Pulmonary artery endothelial cell (primary cell): Measurements from ENCODE around the gene C6orf136. TPM values are rescaled to one million over a fixed set of nuclear protein-coding genes. Genes with fewer than 3 reads are reported as not detected.
A peak's percentile ranks its signal among the peaks of the same experiment; 100 is the strongest.

Source experiments
- DNase-seq: peaks from one replicate; pipeline ENCODE4 v3.0.0-alpha.2; 2011; ENCODE audit warnings: low read depth, low spot score
- total RNA-seq: library from RNA; depleted of rRNA; stranded (reverse); fragments of >200 nt; gene quantifications from 2 replicates; pipeline ENCODE4 v1.2.3, GENCODE V29; 2014

C6orf136 gene, protein sequence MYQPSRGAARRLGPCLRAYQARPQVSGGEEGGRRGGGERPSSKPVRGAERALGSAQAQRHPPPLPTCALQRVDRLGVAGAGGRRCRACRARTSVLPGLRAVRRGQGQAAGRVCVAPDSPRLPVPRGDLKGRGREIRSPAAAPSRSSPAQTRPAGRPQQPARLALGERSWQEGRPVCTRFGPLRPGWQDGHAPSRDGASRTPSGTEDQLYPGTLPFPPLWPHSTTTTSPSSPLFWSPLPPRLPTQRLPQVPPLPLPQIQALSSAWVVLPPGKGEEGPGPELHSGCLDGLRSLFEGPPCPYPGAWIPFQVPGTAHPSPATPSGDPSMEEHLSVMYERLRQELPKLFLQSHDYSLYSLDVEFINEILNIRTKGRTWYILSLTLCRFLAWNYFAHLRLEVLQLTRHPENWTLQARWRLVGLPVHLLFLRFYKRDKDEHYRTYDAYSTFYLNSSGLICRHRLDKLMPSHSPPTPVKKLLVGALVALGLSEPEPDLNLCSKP
- total RNA-seq, result 1.8 and 2.3 TPM in 2 replicates

DNA sequence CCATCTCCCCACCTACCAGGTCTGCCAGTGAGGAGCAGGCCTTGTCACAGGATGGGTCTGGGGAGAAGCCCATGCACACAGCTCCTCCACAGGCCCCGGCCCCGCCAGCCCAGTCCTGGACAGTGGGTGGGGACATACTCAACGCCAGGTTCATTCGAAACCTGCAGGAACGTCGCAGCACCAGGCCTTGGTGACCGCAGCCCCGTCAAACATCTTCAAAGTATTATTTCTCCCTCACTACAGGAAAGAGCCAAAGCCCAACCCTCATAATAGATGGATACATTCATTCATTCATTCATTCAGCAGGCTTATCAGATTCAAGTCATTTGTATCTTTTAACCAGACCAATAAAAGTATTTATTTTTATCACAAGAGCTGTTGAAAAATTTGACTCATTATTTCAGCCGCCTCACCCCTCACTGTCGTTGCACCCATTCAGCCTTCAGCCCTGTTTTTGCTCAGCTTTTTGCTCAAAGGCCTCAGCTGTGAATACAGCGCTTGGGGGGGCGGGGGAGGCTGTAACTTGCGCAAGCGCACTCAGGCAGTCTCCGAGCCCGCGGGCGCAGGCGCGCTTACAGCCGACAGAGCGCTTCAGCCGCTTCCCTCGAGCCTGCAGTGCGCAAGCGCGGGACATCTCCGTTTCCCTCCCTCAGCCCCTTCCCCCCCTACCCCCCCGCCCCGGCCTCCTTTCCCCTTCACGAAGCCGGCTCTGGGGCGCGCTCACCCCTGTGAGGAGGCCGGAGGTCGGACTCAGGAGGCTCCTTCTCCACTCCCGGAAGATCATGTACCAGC, at the start of gene C6orf136:
C6orf136 (plus strand) TSS at position 684 of the 792 bp plus-strand sequence; CDS start at position 783, 99 bp downstream.
- peak; percentile 66 for DNase-seq

DNA sequence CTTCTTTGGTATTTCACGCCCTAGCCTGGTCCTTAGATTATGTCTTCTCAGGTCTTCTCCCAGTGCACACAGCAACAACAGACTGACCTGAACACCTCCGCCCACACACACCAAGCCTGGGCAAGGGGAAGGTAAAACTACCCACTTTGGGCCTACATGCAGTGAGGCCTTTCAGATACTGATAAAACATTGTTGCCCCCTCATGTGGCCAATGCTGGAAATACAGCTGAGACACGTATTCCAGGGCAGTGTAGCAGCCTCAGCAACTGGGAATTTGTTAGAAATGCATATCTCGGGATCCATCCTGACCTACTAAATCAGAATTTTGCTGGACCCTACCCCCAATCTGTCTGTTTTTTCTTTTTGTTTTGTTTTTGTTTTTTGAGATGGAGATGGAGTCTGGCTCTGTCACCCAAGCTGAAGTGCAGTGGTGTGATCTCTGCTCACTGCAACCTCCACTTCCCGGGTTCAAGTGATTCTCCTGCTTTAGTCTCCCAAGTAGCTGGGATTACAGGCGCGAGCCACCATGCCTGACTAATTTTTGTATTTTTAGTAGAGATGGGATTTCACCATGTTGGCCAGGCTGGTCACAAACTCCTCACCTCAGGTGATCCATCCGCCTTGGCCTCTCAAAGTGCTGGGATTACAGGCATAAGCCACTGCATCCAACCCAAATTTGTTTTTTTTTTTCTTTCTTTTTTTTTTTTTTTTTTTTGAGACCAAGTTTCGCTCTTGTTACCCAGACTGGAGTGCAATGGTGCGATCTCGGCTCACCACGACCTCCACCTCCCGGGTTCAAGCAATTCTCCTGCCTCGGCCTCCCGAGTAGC, 49.4 kb upstream of the C6orf136 start:
- peak; percentile 46 for DNase-seq

DNA sequence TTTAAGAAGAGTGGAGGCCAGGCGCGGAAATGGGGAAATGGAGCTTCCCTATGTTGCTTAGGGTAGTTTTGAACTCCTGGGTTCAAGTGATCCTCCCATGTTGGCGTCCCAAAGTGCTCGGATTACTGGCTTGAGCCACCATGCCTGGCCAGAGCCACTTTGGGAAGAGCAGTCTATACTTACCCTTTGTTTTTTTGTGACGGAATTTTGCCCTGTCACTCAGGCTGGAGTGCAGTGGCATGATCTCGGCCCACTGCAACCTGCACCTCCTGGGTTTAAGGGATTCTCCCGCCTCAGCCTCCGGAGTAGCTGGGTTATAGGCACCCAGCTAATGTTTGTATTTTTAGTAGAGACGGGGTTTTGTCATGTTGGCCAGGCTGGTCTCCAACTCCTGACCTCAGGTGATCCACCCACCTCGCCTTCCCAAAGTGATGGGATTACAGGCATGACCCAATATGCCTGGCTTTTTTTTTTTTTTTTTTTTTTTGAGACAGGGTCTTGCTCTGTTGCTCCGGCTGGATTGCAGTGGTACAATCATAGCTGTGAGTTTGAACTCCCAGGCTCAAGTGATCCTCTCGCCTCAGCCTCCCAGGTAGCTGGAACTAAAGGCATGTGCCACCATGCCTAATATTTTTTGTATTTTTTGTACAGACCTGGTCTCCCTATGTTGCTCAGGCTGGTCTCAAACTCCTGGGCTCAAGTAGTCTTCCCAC, 47.9 kb upstream of the C6orf136 start:
- no peak for DNase-seq

DNA sequence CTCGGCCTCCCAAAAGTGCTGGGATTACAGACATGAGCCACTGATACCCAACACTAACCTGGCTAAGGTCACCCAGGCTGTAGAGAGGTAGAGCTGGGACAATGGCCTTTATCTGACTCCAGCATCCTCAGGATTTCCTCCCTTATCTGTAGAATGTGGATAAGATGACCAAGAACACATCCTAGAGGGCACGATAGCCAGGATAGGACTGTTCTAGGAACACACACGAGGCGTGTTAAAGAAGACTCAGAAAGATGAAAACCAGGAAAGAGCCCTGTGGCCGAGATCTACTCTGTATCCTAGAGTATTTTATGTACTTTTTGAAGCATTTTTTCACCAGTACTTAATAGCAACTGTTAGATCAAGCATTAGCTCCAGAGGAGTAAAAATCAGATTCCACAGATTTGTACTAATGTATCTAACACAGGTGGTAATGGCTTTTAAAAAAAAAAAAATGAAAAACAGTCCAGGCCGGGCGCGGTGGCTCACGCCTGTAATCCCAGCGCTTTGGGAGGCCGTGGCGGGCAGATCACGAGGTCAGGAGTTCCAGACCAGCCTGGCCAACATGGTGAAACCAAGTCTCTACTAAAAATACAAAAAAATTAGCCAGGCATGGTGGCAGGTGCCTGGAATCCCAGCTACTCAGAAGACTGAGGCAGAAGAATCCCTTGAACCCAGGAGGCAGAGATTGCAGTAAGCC, 47.2 kb upstream of the C6orf136 start:
- no peak for DNase-seq

DNA sequence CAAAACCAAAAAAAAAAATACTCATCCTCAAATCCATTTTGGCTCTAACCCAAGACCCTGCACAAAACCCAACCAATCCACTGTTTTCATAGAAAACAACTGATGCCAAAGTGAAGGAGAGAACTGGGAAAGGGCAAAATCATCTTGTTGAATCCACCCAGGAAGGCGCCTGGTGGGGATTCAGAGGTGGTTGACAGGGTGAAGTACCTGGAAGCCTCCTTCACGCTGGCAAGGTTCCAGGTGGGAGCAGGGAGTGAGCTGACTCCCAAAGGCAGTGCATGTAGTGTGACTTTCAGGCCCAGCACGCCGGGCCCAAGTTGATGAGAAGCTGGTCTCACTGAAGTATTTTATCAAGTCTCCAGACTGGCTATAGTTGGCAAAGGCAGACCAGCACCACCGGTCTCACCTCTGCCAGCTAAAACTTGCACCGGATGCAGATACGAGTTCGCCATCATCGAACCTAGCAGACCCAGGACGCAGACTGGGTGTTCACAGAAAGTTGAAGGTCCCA, 46.4 kb upstream of the C6orf136 start:
- no peak for DNase-seq

DNA sequence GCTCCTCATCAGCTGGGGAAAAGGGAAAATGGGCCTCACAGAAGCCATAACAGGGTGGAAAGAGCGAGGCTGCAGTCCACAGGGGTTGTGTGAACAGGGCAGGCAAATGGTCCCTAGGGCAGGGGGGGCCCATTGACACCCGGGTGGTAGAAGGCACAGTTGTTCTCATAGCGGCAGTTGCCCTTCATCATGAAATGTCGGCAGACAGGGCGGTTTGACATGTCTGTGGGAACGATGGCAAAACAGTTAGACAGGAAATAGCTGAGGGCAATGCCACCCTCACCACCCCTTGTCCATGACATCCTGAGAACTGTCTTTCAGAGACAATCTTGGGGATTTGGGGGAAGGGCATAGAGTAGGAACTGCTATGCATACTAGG, 45.5 kb upstream of the C6orf136 start:
- DNase-seq, result no peak

DNA sequence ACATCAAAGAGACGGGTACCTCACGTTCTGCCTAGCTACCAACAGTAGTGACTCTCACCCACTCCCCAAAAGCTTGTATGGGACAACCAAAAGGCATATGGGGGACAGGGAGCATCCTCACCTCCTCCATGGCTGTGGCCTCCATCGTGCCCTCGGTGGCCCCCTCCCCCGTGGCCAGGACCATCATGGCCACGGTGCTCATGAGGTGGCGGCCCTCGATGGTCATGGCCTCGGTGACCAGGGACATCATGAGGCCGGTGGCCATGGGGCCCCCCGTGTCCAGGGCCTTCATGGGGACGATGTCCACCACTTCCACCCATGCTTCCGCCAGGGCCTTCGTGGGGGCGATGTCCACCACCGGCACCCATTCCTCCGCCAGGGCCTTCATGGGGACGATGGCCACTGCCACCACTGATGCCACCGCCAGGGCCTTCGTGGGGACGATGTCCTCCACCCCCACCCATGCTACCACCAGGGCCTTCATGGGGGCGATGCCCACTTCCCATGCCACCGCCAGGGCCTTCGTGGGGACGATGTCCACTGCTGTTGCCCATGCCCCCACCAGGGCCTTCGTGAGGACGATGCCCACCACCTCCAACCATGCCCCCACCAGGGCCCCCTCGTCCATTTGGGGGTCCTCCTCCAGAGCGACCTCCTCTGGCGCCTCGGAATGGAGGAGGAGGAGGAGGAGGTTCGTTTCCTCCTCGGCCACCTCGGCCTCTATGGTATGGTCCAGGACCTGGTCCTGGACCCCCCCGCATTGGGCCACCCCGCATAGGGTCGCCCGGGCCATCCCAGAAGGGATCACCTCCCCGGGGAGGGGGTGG, 44.9 kb upstream of the C6orf136 start:
- no peak for DNase-seq

DNA sequence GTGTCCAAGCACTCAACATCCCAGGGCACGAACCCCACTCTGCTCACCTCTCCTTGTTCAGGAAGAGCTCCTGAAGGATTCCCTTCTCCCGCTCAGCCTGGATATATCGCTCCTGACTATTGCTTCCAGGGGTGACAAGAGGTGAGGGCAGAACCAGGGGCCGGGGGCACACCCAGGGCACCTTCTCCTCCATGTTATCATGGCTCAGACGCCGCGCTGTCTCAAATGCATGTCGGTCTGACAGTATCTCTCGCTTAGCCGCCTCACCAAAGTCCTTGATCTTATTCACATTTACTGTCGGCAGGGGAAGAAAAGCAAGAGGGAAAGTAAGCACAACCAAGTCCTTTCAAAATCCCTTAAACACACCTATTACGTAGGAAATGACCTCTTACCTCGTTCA, 43.0 kb upstream of the C6orf136 start:
- no peak for DNase-seq

DNA sequence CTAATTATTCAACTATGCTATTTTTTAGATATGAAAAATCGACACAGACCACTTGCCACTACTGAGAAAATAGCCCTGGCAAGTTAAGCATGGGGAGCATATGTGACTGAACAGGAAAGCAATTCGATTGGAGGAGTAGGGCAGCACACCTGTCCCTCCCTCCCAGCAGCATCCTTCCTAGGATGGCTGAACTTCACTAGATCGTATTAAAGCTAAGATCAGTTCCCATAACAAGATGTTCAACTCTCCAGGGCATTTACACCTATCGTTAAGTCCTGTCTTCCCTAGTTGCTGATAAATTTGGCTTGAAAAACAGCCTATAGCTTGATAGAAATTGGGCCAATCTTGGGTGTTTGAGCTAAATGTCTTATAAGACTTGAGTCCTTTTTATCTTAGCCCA, 36.9 kb upstream of the C6orf136 start:
- DNase-seq, result no peak

DNA sequence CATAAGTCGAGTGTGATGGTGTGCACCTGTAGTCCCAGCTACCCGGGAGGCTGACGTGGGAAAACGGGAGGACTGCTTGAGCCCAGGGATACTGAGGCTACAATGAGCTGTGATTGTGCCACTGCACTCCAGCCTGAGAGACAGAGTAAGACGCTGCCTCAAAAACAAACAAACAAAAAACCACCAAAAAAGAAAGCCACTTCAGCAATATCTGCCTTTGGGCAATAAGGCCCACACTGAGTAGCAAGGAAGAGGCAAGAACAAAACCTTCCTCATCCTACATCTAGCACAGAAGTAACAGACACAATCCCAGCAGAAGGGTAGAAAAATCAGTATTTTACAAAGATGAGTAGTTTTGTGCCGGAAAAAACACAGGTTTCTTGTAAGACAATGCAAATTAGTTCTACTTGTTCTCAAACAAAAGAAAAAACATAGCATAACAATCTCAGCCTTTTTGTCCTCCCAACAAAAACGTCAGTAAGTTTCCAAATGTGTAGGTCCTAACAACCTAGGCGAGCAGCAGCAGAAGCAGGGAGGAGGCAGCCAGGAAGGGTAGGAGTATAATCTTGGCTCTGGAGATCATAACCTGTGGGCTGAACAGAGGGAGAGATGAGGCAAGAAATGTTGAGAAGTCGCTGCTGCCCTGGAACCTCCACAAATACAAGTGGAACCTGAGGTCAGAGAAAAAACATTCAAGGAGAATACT, 35.6 kb upstream of the C6orf136 start:
- no peak for DNase-seq

DNA sequence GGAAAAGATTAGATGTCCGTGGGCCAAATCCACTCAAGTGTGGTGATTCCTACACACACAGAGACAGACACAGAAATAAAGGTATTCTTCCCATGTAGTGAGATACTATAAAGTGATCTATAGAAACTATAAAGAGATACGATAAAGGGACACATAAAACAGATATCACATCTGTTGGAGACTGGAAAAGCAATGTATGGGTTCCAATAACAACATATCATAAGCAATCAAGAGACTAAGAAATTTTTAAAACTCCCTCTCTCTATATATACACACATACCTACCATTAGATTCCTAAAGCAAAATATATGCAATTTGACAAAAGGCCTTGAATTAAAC, 35.1 kb upstream of the C6orf136 start:
- no peak for DNase-seq

DNA sequence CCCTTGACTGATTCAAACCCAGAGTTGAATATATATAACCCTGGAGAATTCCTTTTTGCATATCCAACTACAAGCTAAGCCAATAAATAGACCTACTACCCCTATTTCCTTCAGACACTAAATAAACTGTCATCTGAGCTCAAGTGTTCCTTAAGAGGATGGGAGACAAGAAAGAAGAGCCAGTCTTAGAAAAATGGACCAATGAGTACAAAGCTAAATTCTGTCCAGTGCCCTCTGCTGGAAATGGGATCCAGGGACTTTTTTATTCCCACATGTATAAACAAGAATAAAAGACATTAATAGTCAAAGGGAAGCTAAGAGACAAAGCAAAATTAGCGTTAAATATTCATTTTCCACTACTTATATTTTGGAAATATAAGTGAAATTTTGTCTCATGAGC, 34.7 kb upstream of the C6orf136 start:
- DNase-seq, result no peak

DNA sequence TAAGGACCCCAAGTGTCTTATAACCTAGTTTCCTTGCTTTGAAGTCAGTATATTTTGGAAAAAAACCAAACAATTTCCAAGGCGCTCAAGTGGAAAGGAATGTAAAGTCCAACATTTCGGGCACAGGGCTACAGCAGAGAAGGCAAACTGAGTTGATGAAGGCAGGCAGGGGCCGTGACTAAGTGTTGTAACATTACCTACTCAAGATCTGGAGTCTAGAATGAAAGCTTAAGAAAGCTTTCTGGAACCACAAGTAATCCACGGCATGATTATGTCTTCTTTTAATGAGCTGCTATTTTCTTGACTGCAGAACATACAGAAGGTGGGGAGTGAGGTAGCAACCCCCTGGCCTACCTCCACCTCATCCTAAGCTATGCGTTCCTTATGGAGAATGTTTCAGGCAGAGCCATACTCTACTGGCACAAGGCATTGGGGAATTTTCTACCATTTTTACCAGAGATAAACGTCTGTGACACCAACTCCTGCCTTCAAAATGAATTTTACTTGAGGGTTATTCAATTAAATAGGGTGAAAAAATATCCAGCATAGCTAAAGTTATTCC, 34.2 kb upstream of the C6orf136 start:
- no peak for DNase-seq

DNA sequence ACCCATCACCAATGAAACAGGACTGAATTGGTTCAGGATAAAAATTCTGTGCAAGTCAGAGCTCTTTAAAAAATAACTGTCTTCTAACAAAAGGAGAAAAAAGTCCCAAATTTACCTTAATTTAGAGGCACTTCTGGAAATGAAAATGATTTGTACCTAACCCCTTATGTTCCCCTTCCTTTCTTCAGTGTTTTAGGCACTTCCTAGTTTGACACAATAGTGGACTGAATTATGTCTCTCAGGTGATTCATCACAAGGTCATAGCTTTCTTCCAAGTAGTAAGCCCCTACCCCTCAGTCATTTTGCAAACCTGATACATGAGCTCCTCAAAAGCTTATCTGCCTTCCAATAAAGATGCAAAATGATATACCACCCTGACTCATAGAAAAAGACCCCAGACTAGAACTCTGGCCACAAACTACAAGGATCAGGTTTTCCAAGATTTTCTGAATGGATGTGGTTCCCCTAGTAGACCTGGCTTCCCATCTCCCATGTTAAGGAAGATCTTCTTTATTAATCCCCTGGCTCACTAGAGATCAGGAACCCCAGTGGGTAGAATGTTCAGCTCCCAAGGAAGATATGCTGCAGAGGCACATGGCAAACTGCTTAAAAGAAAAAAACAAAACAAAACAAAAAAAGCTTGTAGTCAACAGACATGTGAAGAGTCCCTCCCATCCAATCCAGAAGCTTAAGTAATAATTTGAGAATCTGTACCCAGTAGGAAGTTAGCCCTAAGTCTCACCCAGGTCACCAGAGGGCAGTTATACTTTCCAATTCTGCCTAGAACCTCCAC, 33.5 kb upstream of the C6orf136 start:
- DNase-seq, result no peak

DNA sequence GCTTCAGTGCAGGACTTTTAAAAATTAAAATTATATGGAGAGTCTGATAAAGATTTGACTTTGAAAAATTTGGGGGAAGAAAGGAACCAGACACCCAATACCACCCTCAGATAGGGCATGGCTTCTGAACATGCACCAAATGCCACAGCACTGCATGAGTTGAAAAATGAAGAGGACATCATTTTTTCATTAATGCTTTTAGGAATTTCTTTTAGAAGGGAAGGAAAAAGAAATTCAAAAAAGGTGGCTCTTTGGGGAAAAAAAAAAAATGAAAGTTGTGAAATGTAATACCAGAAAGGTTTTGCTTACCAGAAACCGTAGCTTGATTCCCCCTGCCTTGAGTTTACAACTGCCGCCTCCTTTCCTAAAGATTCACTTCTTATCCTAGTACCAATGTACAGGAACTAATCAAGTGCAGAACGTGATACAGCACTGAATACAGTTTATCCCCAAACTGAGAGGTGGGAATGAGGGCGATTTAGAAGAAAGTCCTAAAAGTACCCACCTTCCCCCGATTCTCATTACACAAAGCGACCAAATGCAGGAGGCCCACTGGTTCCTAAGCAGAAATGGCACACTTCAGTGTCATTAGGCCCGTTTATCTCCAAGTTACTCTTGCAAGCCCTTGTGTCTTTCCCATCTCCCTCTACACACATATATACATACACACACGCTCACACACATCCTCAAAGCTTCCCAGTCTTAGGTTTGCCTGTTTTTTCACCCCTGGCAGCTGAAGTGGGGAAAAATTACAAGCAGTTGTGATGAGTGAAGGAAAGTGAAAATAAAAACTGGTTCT, 32.7 kb upstream of the C6orf136 start:
- DNase-seq, result no peak

DNA sequence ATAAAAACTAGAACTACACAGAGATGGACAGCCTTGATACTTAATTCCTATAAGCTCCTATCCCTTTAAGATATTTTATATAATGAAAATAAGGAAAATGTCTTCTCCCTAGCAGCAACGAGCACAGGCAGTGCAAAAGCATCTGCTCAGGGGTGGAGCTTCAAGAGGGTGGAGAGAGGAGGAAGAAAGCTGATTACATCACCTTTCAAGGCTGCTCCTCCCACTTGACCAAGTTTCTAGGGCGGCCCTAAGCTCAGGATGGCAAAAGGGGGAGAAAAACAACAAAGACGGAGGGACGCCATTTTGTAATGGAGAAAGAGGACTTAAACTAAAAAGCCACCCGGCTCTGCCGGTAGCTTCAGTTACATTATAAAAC, 32.1 kb upstream of the C6orf136 start:
- DNase-seq, result peak; percentile 95
